Measurements from ENCODE around the gene TNFAIP8. TPM values are rescaled to one million over a fixed set of nuclear protein-coding genes. Genes with fewer than 3 reads are reported as not detected.
A peak's percentile ranks its signal among the peaks of the same experiment; 100 is the strongest.

The TNFAIP8 gene
- total and polyA plus RNA-seq, 5 donors from 2014 or later = 120 to 244 (median 196) TPM

GRCh38 chr5:119322312-119322947 is 33.4 kb upstream of the TNFAIP8 start:
- ATAC-seq (ENCODE audit: low read depth in 2 of 2) (no peak), DNase-seq (no peak)
- Histone ChIP-seq H3K4me1 (ENCODE audit: control insufficient read depth, insufficient read depth, low read length, poor library complexity, severe bottlenecking) (peaks cover 98% of the 10 kb centered on the region), H3K9me3 (ENCODE audit: control insufficient read depth in 2 of 2, low read length in 2 of 2) (no peaks in the 10 kb centered on the region), H3K27me3 (ENCODE audit: control insufficient read depth, insufficient read depth, low read length) (no peaks in the 10 kb centered on the region), H3K4me3 (ENCODE audit: low read depth, low read length) (peak overlapping the region; percentile 23), H3K27ac (ENCODE audit: insufficient read depth, low read length, poor library complexity, severe bottlenecking) (peak overlapping the region; percentile 57), H3K36me3 (ENCODE audit: control insufficient read depth, insufficient read depth, low read length) (no peaks in the 10 kb centered on the region)
- H3K27me3 Mint-ChIP-seq = no peaks in the 10 kb centered on the region
- H3K9me3 Mint-ChIP-seq = no peaks in the 10 kb centered on the region
- H3K27ac Mint-ChIP-seq = peak overlapping the region; percentile 71 to 97 (median 90)
- H3K4me3 Mint-ChIP-seq = peak overlapping the region; percentile 11 to 78 (median 56)
- peaks cover 23% of the 10 kb centered on the region for H3K36me3 Mint-ChIP-seq
- peaks cover 49 to 95% (median 80%) of the 10 kb centered on the region in 4 donors for H3K4me1 Mint-ChIP-seq

- no peaks in the 10 kb centered on the region for H3K9me3 ChIP-seq (ENCODE audit: control insufficient read depth in 2 of 2, low read length in 2 of 2)
- peaks cover 23% of the 10 kb centered on the region for H3K36me3 Mint-ChIP-seq
- H3K27ac Mint-ChIP-seq = peak overlapping the region; percentile 71 to 97 (median 90)
- H3K4me3 ChIP-seq (ENCODE audit: low read depth, low read length) = peak overlapping the region; percentile 40
- peak in 1 of 3 donors; percentile 48 for DNase-seq
- peak in 1 of 2 donors; percentile 17 for ATAC-seq (ENCODE audit: low read depth in 2 of 2)
- peak overlapping the region; percentile 57 for H3K27ac ChIP-seq (ENCODE audit: insufficient read depth, low read length, poor library complexity, severe bottlenecking)
- no peaks in the 10 kb centered on the region for H3K27me3 Mint-ChIP-seq
- peaks cover 53 to 94% (median 81%) of the 10 kb centered on the region in 4 donors for H3K4me1 Mint-ChIP-seq
- peaks cover 99% of the 10 kb centered on the region for H3K4me1 ChIP-seq (ENCODE audit: control insufficient read depth, insufficient read depth, low read length, poor library complexity, severe bottlenecking)
- peak overlapping the region; percentile 2 to 73 (median 30) for H3K4me3 Mint-ChIP-seq
- H3K9me3 Mint-ChIP-seq = no peaks in the 10 kb centered on the region
- H3K27me3 ChIP-seq (ENCODE audit: control insufficient read depth, insufficient read depth, low read length) = no peaks in the 10 kb centered on the region
- H3K36me3 ChIP-seq (ENCODE audit: control insufficient read depth, insufficient read depth, low read length) = no peaks in the 10 kb centered on the region
Measured at GRCh38 chr5:119322948-119323537, 32.8 kb upstream of the TNFAIP8 start.

GRCh38 chr5:119323601-119324000 is 32.2 kb upstream of the TNFAIP8 start:
- peak overlapping the region; percentile 48 for H3K27ac ChIP-seq (ENCODE audit: insufficient read depth, low read length, poor library complexity, severe bottlenecking)
- no peaks in the 10 kb centered on the region for H3K9me3 Mint-ChIP-seq
- H3K4me1 ChIP-seq (ENCODE audit: control insufficient read depth, insufficient read depth, low read length, poor library complexity, severe bottlenecking) = peaks cover 99% of the 10 kb centered on the region
- H3K9me3 ChIP-seq (ENCODE audit: control insufficient read depth in 2 of 2, low read length in 2 of 2) = no peaks in the 10 kb centered on the region
- peak overlapping the region; percentile 40 for H3K4me3 ChIP-seq (ENCODE audit: low read depth, low read length)
- peak overlapping the region; percentile 57 to 97 (median 83) for H3K27ac Mint-ChIP-seq
- H3K4me1 Mint-ChIP-seq = peaks cover 55 to 94% (median 81%) of the 10 kb centered on the region in 4 donors
- no peaks in the 10 kb centered on the region for H3K36me3 ChIP-seq (ENCODE audit: control insufficient read depth, insufficient read depth, low read length)
- DNase-seq (no peak), ATAC-seq (ENCODE audit: low read depth in 2 of 2) (no peak)
- peaks cover 23% of the 10 kb centered on the region for H3K36me3 Mint-ChIP-seq
- no peaks in the 10 kb centered on the region for H3K27me3 ChIP-seq (ENCODE audit: control insufficient read depth, insufficient read depth, low read length)
- H3K4me3 Mint-ChIP-seq = peak overlapping the region in 3 of 4 donors; percentile 11 to 73 (median 23)
- no peaks in the 10 kb centered on the region for H3K27me3 Mint-ChIP-seq

GRCh38 chr5:119324842-119325241 is 31.0 kb upstream of the TNFAIP8 start:
- H3K9me3 ChIP-seq (ENCODE audit: control insufficient read depth in 2 of 2, low read length in 2 of 2) = no peaks in the 10 kb centered on the region
- no peaks in the 10 kb centered on the region for H3K27me3 ChIP-seq (ENCODE audit: control insufficient read depth, insufficient read depth, low read length)
- Mint-ChIP-seq H3K27me3 (no peaks in the 10 kb centered on the region), H3K4me3 (peak overlapping the region in 1 of 4 donors; percentile 16), H3K4me1 (peaks cover 56 to 94% (median 79%) of the 10 kb centered on the region in 4 donors), H3K36me3 (peaks cover 19% of the 10 kb centered on the region), H3K9me3 (no peaks in the 10 kb centered on the region), H3K27ac (peak overlapping the region in 1 of 3 donors; percentile 12)
- ATAC-seq (ENCODE audit: low read depth in 2 of 2) (no peak), DNase-seq (no peak)
- no peak overlapping the region for H3K4me3 ChIP-seq (ENCODE audit: low read depth, low read length)
- H3K4me1 ChIP-seq (ENCODE audit: control insufficient read depth, insufficient read depth, low read length, poor library complexity, severe bottlenecking) = peaks cover 99% of the 10 kb centered on the region
- H3K27ac ChIP-seq (ENCODE audit: insufficient read depth, low read length, poor library complexity, severe bottlenecking) = peak overlapping the region; percentile 48
- H3K36me3 ChIP-seq (ENCODE audit: control insufficient read depth, insufficient read depth, low read length) = no peaks in the 10 kb centered on the region

- Histone ChIP-seq H3K36me3 (ENCODE audit: control insufficient read depth, insufficient read depth, low read length) (no peaks in the 10 kb centered on the region), H3K27ac (ENCODE audit: insufficient read depth, low read length, poor library complexity, severe bottlenecking) (peak overlapping the region; percentile 85), H3K4me3 (ENCODE audit: low read depth, low read length) (peak overlapping the region; percentile 51), H3K4me1 (ENCODE audit: control insufficient read depth, insufficient read depth, low read length, poor library complexity, severe bottlenecking) (peaks cover 99% of the 10 kb centered on the region), H3K27me3 (ENCODE audit: control insufficient read depth, insufficient read depth, low read length) (no peaks in the 10 kb centered on the region), H3K9me3 (ENCODE audit: control insufficient read depth in 2 of 2, low read length in 2 of 2) (no peaks in the 10 kb centered on the region)
- DNase-seq (no peak), ATAC-seq (ENCODE audit: low read depth in 2 of 2) (no peak)
- no peaks in the 10 kb centered on the region for H3K27me3 Mint-ChIP-seq
- peaks cover 11% of the 10 kb centered on the region for H3K36me3 Mint-ChIP-seq
- peaks cover 49 to 94% (median 78%) of the 10 kb centered on the region in 4 donors for H3K4me1 Mint-ChIP-seq
- peak overlapping the region; percentile 90 to 99 (median 97) for H3K27ac Mint-ChIP-seq
- no peaks in the 10 kb centered on the region for H3K9me3 Mint-ChIP-seq
- H3K4me3 Mint-ChIP-seq = peak overlapping the region; percentile 65 to 86 (median 70)
Measured at GRCh38 chr5:119327018-119327417, 28.8 kb upstream of the TNFAIP8 start.

GRCh38 chr5:119328753-119329602 is 26.8 kb upstream of the TNFAIP8 start:
- no peaks in the 10 kb centered on the region for H3K9me3 Mint-ChIP-seq
- Histone ChIP-seq H3K4me1 (ENCODE audit: control insufficient read depth, insufficient read depth, low read length, poor library complexity, severe bottlenecking) (peaks cover 94% of the 10 kb centered on the region), H3K27ac (ENCODE audit: insufficient read depth, low read length, poor library complexity, severe bottlenecking) (peak overlapping the region; percentile 85), H3K27me3 (ENCODE audit: control insufficient read depth, insufficient read depth, low read length) (no peaks in the 10 kb centered on the region), H3K36me3 (ENCODE audit: control insufficient read depth, insufficient read depth, low read length) (no peaks in the 10 kb centered on the region), H3K4me3 (ENCODE audit: low read depth, low read length) (peak overlapping the region; percentile 87), H3K9me3 (ENCODE audit: control insufficient read depth in 2 of 2, low read length in 2 of 2) (no peaks in the 10 kb centered on the region)
- ATAC-seq (ENCODE audit: low read depth in 2 of 2) (peak; percentile 72 to 77), DNase-seq (peak; percentile 33 to 77 (median 56))
- peaks cover 49 to 91% (median 74%) of the 10 kb centered on the region in 4 donors for H3K4me1 Mint-ChIP-seq
- H3K27me3 Mint-ChIP-seq = no peaks in the 10 kb centered on the region
- peaks cover 11% of the 10 kb centered on the region for H3K36me3 Mint-ChIP-seq
- H3K4me3 Mint-ChIP-seq = peak overlapping the region; percentile 69 to 83 (median 76)
- H3K27ac Mint-ChIP-seq = peak overlapping the region; percentile 90 to 99 (median 96)

- peak overlapping the region; percentile 90 to 99 (median 96) for H3K27ac Mint-ChIP-seq
- H3K36me3 Mint-ChIP-seq = peaks cover 11% of the 10 kb centered on the region
- peaks cover 90% of the 10 kb centered on the region for H3K4me1 ChIP-seq (ENCODE audit: control insufficient read depth, insufficient read depth, low read length, poor library complexity, severe bottlenecking)
- peak overlapping the region; percentile 85 for H3K27ac ChIP-seq (ENCODE audit: insufficient read depth, low read length, poor library complexity, severe bottlenecking)
- H3K4me3 Mint-ChIP-seq = peak overlapping the region; percentile 79 to 92 (median 87)
- H3K4me1 Mint-ChIP-seq = peaks cover 49 to 90% (median 72%) of the 10 kb centered on the region in 4 donors
- H3K9me3 ChIP-seq (ENCODE audit: control insufficient read depth in 2 of 2, low read length in 2 of 2) = no peaks in the 10 kb centered on the region
- no peaks in the 10 kb centered on the region for H3K36me3 ChIP-seq (ENCODE audit: control insufficient read depth, insufficient read depth, low read length)
- DNase-seq (no peak), ATAC-seq (ENCODE audit: low read depth in 2 of 2) (no peak)
- H3K4me3 ChIP-seq (ENCODE audit: low read depth, low read length) = peak overlapping the region; percentile 87
- H3K27me3 ChIP-seq (ENCODE audit: control insufficient read depth, insufficient read depth, low read length) = no peaks in the 10 kb centered on the region
- no peaks in the 10 kb centered on the region for H3K9me3 Mint-ChIP-seq
- no peaks in the 10 kb centered on the region for H3K27me3 Mint-ChIP-seq
Measured at GRCh38 chr5:119329666-119330065, 26.2 kb upstream of the TNFAIP8 start.
